GM18502 (cell line): ENCODE measurements around the gene FMN1.
"Not testable (repeated sequence)": the region's sequence is repeated elsewhere in the genome, so short reads cannot be mapped to it uniquely, and the experiment has no call there.

Source experiments
- ATAC-seq: cut with Tn5 transposase; IDR thresholded peaks from one replicate; pipeline ENCODE4 v1.9.1; 2021; ENCODE audit warnings: mild to moderate bottlenecking; ENCODE audit not compliant: unreplicated experiment, poor library complexity

Gene FMN1

DNA sequence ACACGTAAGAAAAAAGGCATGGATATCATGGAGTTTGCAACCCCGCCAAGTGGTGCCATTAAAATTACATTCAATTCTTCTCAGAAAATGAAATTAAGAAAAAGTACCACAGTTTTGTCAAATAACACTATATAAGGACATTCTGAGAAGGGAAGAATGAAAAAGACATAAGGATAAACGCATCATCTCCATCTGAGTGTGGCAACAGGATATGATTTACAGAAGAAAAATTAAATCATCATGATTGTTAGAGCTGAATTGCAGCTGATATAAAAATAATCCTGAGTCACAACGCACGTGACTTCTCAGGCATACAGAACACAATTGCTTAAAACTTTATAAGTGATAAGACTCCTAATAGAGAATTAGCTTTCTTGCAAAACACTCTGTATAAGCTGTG lies 342.9 kb downstream of the FMN1 start:
- ATAC-seq, result no peak

DNA sequence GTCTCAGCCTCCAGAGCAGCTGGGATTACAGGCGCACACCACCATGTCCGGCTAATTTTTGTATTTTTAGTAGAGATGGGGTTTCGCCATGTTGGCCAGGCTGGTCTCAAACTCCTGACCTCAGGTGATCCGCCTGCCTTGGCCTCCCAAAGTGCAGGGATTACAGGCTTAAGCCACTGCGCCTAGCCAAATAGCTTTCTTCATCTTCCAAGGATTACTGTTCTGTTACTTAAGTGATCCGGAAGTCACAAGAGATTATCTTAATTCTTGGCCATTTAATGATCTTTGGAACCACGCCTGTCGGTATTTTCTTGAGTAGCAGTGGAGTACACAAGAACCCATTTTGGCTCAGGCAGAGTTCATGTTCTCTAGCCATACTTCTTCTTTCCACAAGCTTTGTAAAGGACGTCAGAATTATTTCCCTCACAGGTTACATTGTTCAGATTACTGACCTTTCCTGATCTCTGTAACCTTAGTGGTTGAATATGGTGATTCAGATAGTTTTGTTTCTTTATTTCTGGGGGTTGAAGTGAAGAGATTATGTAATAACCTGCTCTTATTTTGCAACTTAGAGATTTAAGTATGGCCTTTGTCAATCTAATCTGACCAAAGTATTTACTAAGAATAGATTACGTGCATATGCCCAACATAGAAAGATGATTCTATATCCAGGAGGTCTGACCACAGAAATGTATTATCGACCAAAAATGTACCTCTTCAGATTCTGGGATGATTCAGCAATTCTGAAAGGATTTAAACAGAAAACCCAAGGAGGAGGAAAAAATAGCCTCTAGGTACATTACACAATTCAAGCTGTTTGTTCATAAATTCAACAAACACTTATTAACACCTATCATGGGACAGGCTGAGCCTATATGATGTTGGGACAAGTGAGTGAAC lies 344.5 kb downstream of the FMN1 start:
- ATAC-seq, result no peak

DNA sequence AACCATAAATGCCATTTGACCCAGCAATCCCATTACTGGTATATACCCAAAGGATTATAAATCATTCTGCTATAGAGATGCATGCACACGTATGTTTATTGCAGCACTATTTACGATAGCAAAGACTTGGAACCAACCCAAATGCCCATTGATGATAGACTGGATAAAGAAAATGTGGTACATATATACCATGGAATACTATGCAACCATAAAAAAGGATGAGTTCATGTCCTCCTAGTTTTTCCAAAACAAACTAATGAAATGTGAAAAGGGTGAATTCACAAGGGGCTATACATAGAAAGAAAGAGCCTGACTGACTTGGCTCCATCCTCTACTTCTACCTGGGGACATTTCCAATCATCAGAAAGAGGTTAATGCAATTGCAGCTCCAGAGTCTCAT lies 347.8 kb downstream of the FMN1 start:
- not testable (repeated sequence) for ATAC-seq

DNA sequence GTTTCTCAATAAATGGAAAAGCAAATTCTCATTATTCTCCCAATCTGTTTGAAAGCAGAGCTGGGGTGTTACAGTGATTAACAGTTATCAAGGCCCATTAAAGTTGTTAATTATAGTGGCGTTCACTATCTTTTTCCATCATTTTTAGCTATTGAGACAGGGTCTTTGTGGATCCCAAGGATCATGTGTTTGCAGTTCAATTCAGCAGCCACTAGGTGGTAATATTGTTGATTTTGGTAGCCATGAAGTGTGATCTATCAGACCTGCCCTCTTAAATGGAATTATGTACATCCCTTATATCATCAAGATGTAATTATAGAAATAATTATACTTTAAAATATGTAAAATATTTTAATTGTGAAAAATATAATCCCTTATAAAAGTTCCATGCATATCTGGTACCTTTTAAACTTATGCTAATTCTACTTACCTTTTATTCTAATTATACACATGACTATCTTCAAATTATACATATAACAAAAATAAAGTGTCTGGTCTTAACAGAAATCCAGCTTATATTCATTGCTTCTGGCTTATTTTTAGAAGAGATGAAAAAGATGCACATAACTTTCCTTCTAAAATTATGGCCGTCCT lies 350.3 kb downstream of the FMN1 start:
- no peak for ATAC-seq

DNA sequence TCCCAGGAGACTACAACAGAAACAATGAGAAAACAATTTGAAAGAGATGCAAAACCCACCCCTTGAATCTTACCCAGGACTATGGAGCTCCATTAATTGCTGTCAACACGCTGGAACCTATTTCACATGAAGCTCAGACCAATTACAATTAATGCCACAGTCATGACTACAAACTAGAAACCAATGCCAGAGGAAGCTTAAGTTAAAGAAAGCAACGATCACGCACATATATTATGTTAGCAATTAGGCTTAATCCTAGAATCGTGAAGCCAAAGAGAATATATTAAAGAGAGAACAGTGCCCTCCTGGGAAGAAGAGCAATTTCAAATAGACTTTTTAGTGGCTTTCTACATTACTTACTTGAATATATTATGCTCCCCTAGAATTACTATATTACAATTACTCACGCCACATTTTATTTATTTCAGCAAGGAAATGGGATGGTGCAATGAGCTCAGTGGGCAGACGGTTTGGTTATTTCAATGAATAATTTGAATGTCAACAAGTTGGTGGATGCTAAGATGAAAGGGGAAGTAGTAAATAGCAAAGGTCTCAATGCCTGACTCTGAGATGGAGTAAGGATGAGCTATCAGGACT lies 351.2 kb downstream of the FMN1 start:
- ATAC-seq, result no peak

DNA sequence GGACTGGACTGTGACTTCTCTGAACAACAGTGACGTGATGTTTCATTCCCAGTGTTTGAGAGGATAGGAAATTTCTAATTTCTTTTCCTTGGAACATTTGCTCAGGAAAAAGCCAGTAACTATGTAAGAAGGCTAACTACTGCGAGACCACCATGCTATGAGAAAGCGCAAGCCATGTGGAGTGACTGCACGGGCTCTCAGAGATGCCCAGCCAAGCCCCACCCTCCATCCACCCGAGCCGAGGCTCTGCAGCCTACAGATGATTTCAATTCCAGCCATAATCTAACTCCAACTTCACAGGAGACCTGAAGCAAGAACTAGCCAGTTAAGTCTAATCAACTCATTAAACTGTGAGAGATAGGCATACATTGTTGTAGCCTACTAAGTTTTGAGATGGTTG lies 352.4 kb downstream of the FMN1 start:
- no peak for ATAC-seq

DNA sequence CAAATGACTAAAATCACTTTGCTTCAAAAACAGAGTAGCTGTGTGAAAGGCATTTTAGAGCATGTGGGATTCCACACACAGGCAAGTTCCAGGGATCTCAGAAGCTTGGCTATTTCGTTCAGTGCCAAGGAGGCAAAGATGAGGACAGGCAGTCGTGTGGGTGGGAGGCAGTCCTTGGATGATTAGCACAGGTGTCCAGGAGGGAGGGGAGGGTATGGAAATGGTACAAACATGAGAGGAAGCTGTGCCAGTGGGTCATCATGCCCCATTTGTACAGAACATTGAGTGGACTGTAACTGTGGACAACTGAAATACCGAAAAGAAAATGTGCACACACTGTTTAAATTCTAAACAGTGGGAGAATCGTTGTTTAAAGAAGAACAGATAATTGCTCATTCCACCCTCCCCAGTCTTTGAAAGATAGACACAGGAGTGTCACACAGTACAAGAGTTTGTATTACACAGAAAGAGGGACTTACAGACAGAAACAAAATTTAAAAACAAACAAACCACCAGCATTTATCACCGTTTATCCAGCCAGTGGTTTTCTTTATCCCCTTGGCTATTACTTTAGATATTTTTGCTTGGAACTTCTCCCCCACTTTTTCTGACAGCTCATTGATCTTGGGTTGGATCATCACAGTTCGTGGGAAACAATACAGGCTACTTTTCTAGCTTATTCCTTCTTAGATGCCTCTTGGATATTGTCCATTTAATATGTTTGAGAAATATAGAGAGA lies 353.8 kb downstream of the FMN1 start:
- ATAC-seq, result no peak

DNA sequence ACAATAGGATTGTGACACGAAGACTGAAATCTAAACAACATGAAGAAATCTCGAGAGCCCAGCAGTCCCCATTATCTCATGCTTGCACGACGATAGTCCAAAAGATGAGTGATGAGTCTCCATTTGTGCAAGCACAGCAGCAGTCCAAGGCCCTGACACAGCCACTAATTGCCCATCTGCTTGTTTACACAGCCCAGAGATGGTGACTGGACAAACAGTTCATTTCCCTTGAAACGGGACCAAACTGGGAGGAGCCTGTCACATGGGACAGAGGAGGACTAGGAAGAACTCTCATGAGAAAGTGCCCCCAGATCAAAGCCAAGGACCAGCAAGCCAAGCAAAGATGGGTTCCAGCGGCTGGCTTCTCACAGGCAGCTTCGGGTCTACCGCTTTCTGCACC lies 355.7 kb downstream of the FMN1 start:
- ATAC-seq, result no peak

DNA sequence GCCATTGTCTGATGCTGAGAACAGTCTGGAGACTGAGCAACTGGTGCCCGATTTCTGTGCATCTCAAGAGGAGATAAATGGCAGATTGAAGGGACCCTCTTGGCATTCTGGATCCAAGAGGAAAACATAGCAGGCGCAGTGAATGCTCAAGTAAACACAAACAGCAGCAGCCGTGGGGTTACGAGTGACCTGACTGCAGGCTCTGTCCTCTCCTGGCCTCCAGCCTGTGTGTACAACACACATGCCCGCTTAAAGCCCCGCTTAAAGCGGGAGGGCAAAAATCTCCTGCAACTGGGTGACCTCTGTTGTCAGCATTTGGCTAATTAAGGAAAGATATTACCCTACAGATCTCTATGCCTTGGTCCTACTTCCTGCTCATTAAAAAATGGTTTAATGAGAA lies 356.2 kb downstream of the FMN1 start:
- ATAC-seq, result no peak

DNA sequence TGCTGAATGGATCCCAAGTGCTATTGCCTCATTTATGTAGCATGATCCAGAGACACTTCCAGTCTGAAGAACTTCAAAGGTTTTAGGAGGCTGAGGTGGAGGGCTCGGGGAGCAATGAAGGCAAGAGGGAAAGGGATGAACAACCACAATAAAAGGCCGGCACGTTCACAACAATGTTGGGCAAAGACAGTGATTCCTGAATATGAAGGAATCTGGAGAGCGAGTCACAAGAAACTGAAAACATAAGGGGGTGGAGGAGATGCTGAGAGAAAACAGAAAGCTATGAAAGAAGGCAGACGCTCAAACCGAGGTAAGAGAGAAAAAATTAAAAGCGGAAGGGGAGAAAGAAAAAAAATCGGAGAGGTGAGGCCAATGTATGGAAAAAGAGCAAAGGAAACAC lies 356.6 kb downstream of the FMN1 start:
- ATAC-seq, result no peak

DNA sequence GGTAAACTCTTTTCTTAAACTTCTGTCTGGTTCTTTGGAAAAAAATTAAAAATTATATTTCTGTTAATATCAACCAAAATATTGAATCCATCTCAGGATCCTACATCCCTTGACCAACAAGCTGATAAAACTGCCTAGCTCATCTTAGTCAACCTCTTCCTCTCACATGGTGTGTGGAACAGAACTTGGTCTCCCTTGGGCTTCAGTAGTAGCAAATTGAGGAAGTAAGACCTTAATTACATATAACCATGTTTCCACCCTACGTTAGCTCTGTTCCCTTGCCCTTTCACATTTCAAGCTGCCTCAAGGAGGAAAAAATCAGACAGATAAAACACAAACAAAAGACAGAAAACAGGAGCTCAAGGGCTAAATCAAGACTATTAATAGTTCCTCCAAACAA lies 360.4 kb downstream of the FMN1 start:
- ATAC-seq, result peak; percentile 98

DNA sequence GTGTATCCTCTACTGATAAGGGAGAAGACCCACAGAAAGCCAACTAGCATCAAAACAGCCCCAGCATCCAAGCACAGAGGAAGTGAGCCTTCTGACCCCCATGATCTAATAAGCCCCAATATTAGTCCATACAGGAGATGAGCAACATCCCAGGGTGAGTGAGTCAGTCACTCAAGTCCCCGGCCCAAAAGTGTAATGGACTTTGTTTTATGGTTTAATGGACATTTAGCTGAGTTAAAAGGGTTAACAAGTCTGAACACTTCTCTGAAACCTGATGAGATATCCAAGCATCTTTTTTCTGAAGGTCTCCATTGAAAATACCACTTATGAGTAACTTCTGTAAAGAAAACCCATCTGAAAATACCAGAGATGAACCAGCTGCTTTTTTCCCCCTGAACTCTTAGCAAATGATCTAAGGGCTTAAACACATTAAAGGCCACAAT lies 361.1 kb downstream of the FMN1 start:
- ATAC-seq, result no peak

DNA sequence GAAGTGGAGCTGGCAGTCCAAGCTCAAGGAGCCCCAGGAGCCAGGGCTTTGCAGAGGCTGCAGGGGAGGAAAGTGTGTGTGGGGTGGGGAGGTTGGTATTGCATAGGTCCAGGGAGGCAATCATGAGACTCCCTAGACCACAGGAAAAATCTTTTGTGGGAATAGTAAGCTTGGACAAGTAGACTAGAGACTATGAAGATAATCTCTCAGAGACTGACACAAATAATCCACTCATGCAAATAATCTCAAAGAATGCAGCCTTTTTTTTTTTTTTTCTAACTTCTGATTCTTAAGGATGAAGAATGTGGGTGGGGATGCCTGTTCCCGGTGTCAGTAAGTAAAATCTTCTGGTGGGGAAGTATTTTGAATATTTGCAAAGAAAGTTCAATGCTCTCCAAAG lies 363.0 kb downstream of the FMN1 start:
- no peak for ATAC-seq

DNA sequence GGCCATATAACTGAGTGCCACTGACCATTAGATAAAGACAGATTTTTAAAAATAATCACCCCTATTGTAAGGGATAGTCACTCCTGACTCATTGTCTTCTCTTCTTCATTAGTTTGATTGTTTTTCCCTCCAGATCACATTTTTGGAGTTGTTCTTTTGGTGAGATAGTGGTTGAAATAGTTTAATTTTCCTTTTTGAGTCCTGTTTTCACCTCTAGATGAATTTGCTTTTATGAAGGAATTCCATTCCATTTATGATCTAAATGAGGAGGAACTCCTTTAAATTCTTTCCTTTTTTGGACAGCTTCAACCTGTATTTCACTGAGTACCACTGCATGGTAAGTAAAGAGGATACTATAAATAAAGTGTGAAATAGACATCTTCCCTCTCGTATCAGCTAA lies 364.3 kb downstream of the FMN1 start:
- ATAC-seq, result no peak

DNA sequence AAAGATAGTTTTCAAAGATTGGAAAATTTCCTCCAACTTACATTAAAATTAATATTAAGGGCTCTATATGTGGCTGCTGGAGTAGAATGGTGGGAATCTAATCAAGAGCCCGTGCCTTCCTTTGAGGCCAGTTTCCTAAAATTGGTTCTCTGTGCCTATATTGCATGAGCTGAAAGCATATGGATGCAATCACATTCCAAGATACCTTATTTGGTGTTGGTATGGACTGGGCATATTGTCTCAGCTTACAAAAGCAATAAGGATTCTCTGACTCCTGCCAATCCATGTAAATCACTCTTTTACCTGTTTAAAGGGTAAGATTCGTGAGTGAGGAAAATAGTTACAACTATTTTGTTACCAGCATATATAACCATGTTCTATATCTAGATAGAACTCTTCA lies 365.1 kb downstream of the FMN1 start:
- no peak for ATAC-seq

DNA sequence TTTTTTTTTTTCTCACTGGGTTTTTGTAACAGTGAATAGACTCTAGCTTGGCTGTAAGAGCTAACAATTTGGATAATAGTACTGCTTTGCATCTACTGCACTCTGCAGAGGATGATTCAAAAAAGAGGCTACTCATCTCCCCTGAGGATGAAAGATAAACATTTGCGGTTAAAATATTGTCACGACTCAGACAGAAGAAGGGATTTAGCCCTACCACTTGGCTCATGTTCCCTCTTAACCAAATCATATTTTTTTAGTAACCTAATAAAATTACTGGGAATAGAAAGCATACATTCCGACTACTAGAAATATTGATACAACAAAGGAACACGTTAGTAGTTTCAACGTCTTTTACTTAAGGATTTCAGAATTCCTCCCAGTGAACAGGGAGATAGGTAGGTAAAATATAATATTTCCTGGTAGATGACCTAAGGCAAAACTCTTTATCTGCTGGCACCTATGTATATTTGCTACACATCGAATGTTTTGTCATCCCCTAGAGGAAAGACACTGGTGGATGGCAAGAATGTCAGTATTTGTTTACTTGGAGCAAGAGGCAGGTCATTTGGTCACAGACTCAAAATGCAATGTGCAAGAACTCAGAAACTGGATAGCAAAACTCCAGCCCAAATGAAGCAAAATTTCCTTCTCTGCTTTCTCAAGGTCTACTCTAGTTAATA lies 365.9 kb downstream of the FMN1 start:
- no peak for ATAC-seq

DNA sequence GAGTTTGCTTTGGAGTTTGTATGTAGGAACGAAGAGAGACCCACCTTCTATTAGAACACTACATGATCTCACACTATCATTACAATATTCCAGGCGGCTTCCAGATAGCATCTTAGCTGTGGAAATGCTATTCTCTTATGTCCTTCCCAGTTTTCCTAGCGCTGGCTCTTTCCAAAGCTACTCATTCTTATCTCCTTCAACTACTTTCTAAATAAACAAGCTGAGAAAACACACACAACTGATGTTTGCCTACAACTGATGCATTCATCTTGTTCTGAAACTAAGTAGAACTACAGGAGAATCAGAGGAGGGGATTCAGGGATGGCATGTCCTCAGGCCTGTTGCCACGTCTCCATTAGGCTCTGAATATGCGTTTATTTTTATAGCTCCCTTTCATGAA lies 367.8 kb downstream of the FMN1 start:
- ATAC-seq, result no peak

DNA sequence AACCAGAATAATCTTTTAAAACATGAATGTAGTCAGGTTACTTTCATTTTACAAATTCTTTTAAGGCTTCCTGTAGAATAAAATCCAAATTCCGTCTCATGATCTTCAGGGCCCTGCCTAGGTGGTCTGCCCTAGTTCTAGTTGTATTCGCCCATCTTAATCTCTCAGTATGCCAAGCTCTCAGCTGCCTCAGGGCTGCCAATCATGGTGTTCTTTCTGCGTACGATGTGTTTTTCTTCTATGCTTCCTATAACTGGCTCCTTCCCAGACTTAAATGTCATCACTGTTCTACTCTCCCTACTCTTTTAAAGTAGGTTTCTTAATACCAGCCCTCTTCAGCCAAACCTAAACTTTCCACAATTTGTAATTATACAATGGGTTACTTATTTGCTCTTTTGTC lies 369.3 kb downstream of the FMN1 start:
- no peak for ATAC-seq

DNA sequence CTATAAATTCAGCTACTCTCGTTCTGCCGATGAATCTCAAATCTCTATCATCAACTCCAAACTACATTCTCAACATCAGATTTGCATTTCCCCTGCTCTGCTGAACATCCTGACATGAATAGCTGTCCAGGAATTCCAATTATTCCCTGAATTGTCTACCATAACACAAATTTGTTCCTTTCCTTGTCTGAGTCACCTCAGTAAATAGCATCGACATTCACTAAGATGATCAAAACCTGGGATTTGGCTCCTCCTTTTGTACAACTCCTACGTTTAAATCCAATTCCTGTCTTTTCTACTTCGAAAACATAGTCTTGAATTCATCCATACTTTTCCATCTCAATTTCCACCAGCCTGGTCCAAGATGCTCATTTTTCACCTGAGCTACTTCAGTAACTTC lies 369.7 kb downstream of the FMN1 start:
- no peak for ATAC-seq

DNA sequence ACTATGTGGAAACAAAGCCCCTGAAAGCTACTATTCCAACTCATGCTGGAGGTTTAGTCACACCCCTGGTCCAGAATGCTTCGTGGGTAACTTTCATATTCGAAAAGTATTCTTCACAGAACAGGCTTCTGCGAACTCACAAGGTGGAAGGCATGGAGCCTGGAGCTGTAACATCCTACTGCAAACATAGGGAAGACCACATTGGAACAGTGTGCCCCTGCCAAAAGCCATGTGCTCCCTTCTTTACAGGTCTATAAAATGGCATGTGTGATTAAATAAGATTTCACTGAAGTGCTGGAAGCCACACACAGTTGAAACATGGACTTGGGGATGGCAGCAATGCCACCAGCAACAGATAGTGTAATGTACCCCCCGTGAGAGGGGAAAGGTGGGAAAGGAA lies 370.8 kb downstream of the FMN1 start:
- no peak for ATAC-seq
